NCI-H2081 (cell line): ENCODE results near the gene CMTM1.
"Not testable (repeated sequence)": the region's sequence is repeated elsewhere in the genome, so short reads cannot be mapped to it uniquely, and the experiment has no call there.

Source experiments
- DNase-seq, 2 experiments: peaks; one replicate each; lab custom pipeline; 2025; lab: John Stamatoyannopoulos, UW

Gene CMTM1

GRCh38 chr16:66616169-66616568 lies 49.9 kb downstream of the CMTM1 start:
- DNase-seq = no peak

GRCh38 chr16:66616592-66616991 lies 50.4 kb downstream of the CMTM1 start:
- DNase-seq = no peak

- DNase-seq = no peak
Observed at GRCh38 chr16:66617010-66617434, 50.8 kb downstream of the CMTM1 start.

- no peak for DNase-seq
Observed at GRCh38 chr16:66617728-66618127, 51.5 kb downstream of the CMTM1 start.

GRCh38 chr16:66618588-66619375 lies 52.5 kb downstream of the CMTM1 start:
- DNase-seq = no peak

- no peak for DNase-seq
Observed at GRCh38 chr16:66619534-66620428, 53.5 kb downstream of the CMTM1 start.

- no peak for DNase-seq
Observed at GRCh38 chr16:66620429-66620795, 54.2 kb downstream of the CMTM1 start.

GRCh38 chr16:66621973-66622372 lies 55.7 kb downstream of the CMTM1 start:
- DNase-seq = no peak

- no peak for DNase-seq
Observed at GRCh38 chr16:66622863-66623262, 56.6 kb downstream of the CMTM1 start.

GRCh38 chr16:66623755-66624154 lies 57.5 kb downstream of the CMTM1 start:
- DNase-seq = no peak

- DNase-seq = not testable (repeated sequence)
Observed at GRCh38 chr16:66627611-66628378, 61.6 kb downstream of the CMTM1 start.
